Neuron (in vitro differentiated cells): ENCODE data around the gene PCCA.

ENCODE experiments used
- H2AFZ ChIP-seq: one replicate; pipeline ENCODE4 v1.6.1; 2013; ENCODE audit warnings: low read depth, mild to moderate bottlenecking, inconsistent platforms, low read length, moderate library complexity
- H3K27me3 ChIP-seq: one replicate; pipeline ENCODE4 v1.6.1; 2013; ENCODE audit warnings: low read length; ENCODE audit not compliant: insufficient read depth
- H3K36me3 ChIP-seq: one replicate; pipeline ENCODE4 v1.6.1; 2013; ENCODE audit warnings: low read length; ENCODE audit not compliant: insufficient read depth
- H3K4me1 ChIP-seq: one replicate; pipeline ENCODE4 v1.6.1; 2013; ENCODE audit warnings: low read length; ENCODE audit not compliant: insufficient read depth
- H3K4me3 ChIP-seq: 2 replicates; pipeline ENCODE4 v1.5.1; 2013; ENCODE audit warnings: mild to moderate bottlenecking, low read length, moderate library complexity
- H3K9me3 ChIP-seq: one replicate; pipeline ENCODE4 v1.6.1; 2013; ENCODE audit warnings: low read length

The PCCA gene

GRCh38 chr13:100508996-100509395 lies 420.1 kb downstream of the PCCA start:
- Histone ChIP-seq H3K4me3 (no peak overlapping the region), H3K27me3 (no peaks in the 10 kb centered on the region), H3K4me1 (peaks cover 34% of the 10 kb centered on the region), H3K9me3 (peaks cover 2% of the 10 kb centered on the region), H3K36me3 (no peaks in the 10 kb centered on the region), H2AFZ (no peak overlapping the region)

GRCh38 chr13:100510208-100510957 lies 421.5 kb downstream of the PCCA start:
- Histone ChIP-seq H3K9me3 (peaks cover 2% of the 10 kb centered on the region), H3K4me3 (no peak overlapping the region), H3K36me3 (no peaks in the 10 kb centered on the region), H2AFZ (no peak overlapping the region), H3K27me3 (no peaks in the 10 kb centered on the region), H3K4me1 (peaks cover 41% of the 10 kb centered on the region)

- H3K4me1 ChIP-seq = peaks cover 41% of the 10 kb centered on the region
- no peak overlapping the region for H3K4me3 ChIP-seq
These were observed 422.6 kb downstream of the PCCA start for GRCh38 chr13:100511466-100511865.

GRCh38 chr13:100512422-100512821 lies 423.5 kb downstream of the PCCA start:
- no peaks in the 10 kb centered on the region for H3K36me3 ChIP-seq
- no peaks in the 10 kb centered on the region for H3K9me3 ChIP-seq
- no peaks in the 10 kb centered on the region for H3K27me3 ChIP-seq
- no peak overlapping the region for H2AFZ ChIP-seq
- no peak overlapping the region for H3K4me3 ChIP-seq
- peaks cover 41% of the 10 kb centered on the region for H3K4me1 ChIP-seq

More at GRCh38 chr13:100511466-100511865, 422.6 kb downstream of the PCCA start:
- Histone ChIP-seq H2AFZ (no peak overlapping the region), H3K27me3 (no peaks in the 10 kb centered on the region), H3K36me3 (no peaks in the 10 kb centered on the region), H3K9me3 (peaks cover 2% of the 10 kb centered on the region)

- Histone ChIP-seq H3K4me3 (no peak overlapping the region), H2AFZ (no peak overlapping the region), H3K9me3 (no peaks in the 10 kb centered on the region), H3K36me3 (no peaks in the 10 kb centered on the region), H3K27me3 (no peaks in the 10 kb centered on the region), H3K4me1 (peaks cover 41% of the 10 kb centered on the region)
These were observed 424.3 kb downstream of the PCCA start for GRCh38 chr13:100513171-100513570.

- Histone ChIP-seq H3K9me3 (no peaks in the 10 kb centered on the region), H3K27me3 (no peaks in the 10 kb centered on the region), H3K36me3 (no peaks in the 10 kb centered on the region), H2AFZ (no peak overlapping the region), H3K4me1 (peaks cover 36% of the 10 kb centered on the region), H3K4me3 (no peak overlapping the region)
These were observed 425.2 kb downstream of the PCCA start for GRCh38 chr13:100513987-100514670.

GRCh38 chr13:100514788-100515409 lies 426.0 kb downstream of the PCCA start:
- no peaks in the 10 kb centered on the region for H3K9me3 ChIP-seq
- no peak overlapping the region for H3K4me3 ChIP-seq
- H3K36me3 ChIP-seq = no peaks in the 10 kb centered on the region
- no peak overlapping the region for H2AFZ ChIP-seq
- H3K27me3 ChIP-seq = no peaks in the 10 kb centered on the region
- H3K4me1 ChIP-seq = peaks cover 33% of the 10 kb centered on the region

- Histone ChIP-seq H3K36me3 (no peaks in the 10 kb centered on the region), H2AFZ (no peak overlapping the region), H3K27me3 (no peaks in the 10 kb centered on the region), H3K4me1 (peaks cover 28% of the 10 kb centered on the region), H3K4me3 (no peak overlapping the region), H3K9me3 (no peaks in the 10 kb centered on the region)
These were observed 426.5 kb downstream of the PCCA start for GRCh38 chr13:100515410-100515800.

- Histone ChIP-seq H3K4me3 (no peak overlapping the region), H3K27me3 (no peaks in the 10 kb centered on the region), H3K9me3 (no peaks in the 10 kb centered on the region), H2AFZ (no peak overlapping the region), H3K36me3 (no peaks in the 10 kb centered on the region), H3K4me1 (peaks cover 23% of the 10 kb centered on the region)
These were observed 428.2 kb downstream of the PCCA start for GRCh38 chr13:100517135-100517534.

GRCh38 chr13:100517728-100518127 lies 428.8 kb downstream of the PCCA start:
- Histone ChIP-seq H3K4me3 (no peak overlapping the region), H3K9me3 (no peaks in the 10 kb centered on the region), H3K36me3 (no peaks in the 10 kb centered on the region), H3K4me1 (peaks cover 23% of the 10 kb centered on the region), H2AFZ (no peak overlapping the region), H3K27me3 (no peaks in the 10 kb centered on the region)

GRCh38 chr13:100518394-100519062 lies 429.6 kb downstream of the PCCA start:
- no peaks in the 10 kb centered on the region for H3K9me3 ChIP-seq
- no peaks in the 10 kb centered on the region for H3K27me3 ChIP-seq
- H3K4me1 ChIP-seq = peaks cover 15% of the 10 kb centered on the region

GRCh38 chr13:100519626-100520025 lies 430.7 kb downstream of the PCCA start:
- Histone ChIP-seq H3K4me3 (no peak overlapping the region), H2AFZ (no peak overlapping the region), H3K4me1 (peaks cover 4% of the 10 kb centered on the region), H3K36me3 (no peaks in the 10 kb centered on the region), H3K9me3 (no peaks in the 10 kb centered on the region), H3K27me3 (no peaks in the 10 kb centered on the region)

More at GRCh38 chr13:100518394-100519062, 429.6 kb downstream of the PCCA start:
- Histone ChIP-seq H3K4me3 (no peak overlapping the region), H2AFZ (no peak overlapping the region), H3K36me3 (no peaks in the 10 kb centered on the region)
